ENCODE measurements around the gene ADGRG1. TPM values are rescaled to one million over a fixed set of nuclear protein-coding genes. Genes with fewer than 3 reads are reported as not detected.
A peak's percentile ranks its signal among the peaks of the same experiment; 100 is the strongest.

ADGRG1 gene
- total and polyA plus RNA-seq, 7 donors: 5.0 to 36.3 (median 7.7) TPM

GRCh38 chr16:57675741-57676551, 47.5 kb downstream of the ADGRG1 start:
- WGBS, 2 donors: 62 to 63% methylated on average over 12 of the region's 12 CpGs
- peak; percentile 17 for DNase-seq
- H3K4me3 ChIP-seq: no peak overlapping the region
- no peaks in the 10 kb centered on the region for H3K36me3 ChIP-seq
- no peaks in the 10 kb centered on the region for H3K9me3 ChIP-seq
- intact Hi-C loops (cut with DNase I): no loop called here
- H3K4me1 ChIP-seq: no peaks in the 10 kb centered on the region
- no peak for TF ChIP-seq CTCF (IDR thresholded peaks at IDR 0.05)
- no peak for TF ChIP-seq POLR2A (IDR thresholded peaks at IDR 0.05)
- TF ChIP-seq POLR2AphosphoS5 (IDR thresholded peaks at IDR 0.05): no peak
- no peak for TF ChIP-seq EP300 (IDR thresholded peaks at IDR 0.05)
- H3K27ac ChIP-seq: no peak overlapping the region
- H3K27me3 ChIP-seq: peaks cover 0 to 8% (median 0%) of the 10 kb centered on the region in 3 donors

GRCh38 chr16:57676553-57677085, 48.2 kb downstream of the ADGRG1 start:
- Histone ChIP-seq H3K27ac (no peak overlapping the region), H3K27me3 (peaks cover 0 to 8% (median 0%) of the 10 kb centered on the region in 3 donors), H3K36me3 (no peaks in the 10 kb centered on the region), H3K9me3 (no peaks in the 10 kb centered on the region), H3K4me3 (no peak overlapping the region), H3K4me1 (no peaks in the 10 kb centered on the region)
- WGBS, 2 donors: 50 to 79% methylated on average over 4 of the region's 4 CpGs
- no peak for TF ChIP-seq POLR2A (IDR thresholded peaks at IDR 0.05)
- no peak for TF ChIP-seq EP300 (IDR thresholded peaks at IDR 0.05)
- TF ChIP-seq CTCF (IDR thresholded peaks at IDR 0.05): no peak
- no peak for TF ChIP-seq POLR2AphosphoS5 (IDR thresholded peaks at IDR 0.05)
- peak; percentile 13 for DNase-seq
- intact Hi-C loops (cut with DNase I): no loop called here

GRCh38 chr16:57677622-57678369, 49.4 kb downstream of the ADGRG1 start:
- Histone ChIP-seq H3K27me3 (no peaks in the 10 kb centered on the region), H3K4me1 (no peaks in the 10 kb centered on the region), H3K36me3 (no peaks in the 10 kb centered on the region), H3K4me3 (no peak overlapping the region), H3K27ac (no peak overlapping the region), H3K9me3 (no peaks in the 10 kb centered on the region)
- no peak for TF ChIP-seq POLR2A (IDR thresholded peaks at IDR 0.05)
- no peak for TF ChIP-seq CTCF (IDR thresholded peaks at IDR 0.05)
- no peak for TF ChIP-seq POLR2AphosphoS5 (IDR thresholded peaks at IDR 0.05)
- TF ChIP-seq EP300 (IDR thresholded peaks at IDR 0.05): no peak
- peak; percentile 56 for DNase-seq
- 48 to 61% methylated on average over 14 of the region's 14 CpGs for WGBS, 2 donors
- intact Hi-C loops (cut with DNase I): no loop called here

- 91% methylated on average over 12 of the region's 12 CpGs for WGBS, 2 donors
- no peak for DNase-seq
These were observed 50.6 kb downstream of the ADGRG1 start for GRCh38 chr16:57679016-57679415.

More at GRCh38 chr16:57679016-57679415, 50.6 kb downstream of the ADGRG1 start:
- Histone ChIP-seq H3K36me3 (no peaks in the 10 kb centered on the region), H3K4me3 (no peak overlapping the region), H3K4me1 (no peaks in the 10 kb centered on the region), H3K9me3 (no peaks in the 10 kb centered on the region), H3K27me3 (no peaks in the 10 kb centered on the region), H3K27ac (no peak overlapping the region)
- TF ChIP-seq CTCF (IDR thresholded peaks at IDR 0.05) (no peak), EP300 (IDR thresholded peaks at IDR 0.05) (no peak), POLR2A (IDR thresholded peaks at IDR 0.05) (no peak), POLR2AphosphoS5 (IDR thresholded peaks at IDR 0.05) (no peak)
- intact Hi-C loops (cut with DNase I): no loop called here
